ENCODE measurements around the gene AFG3L2.

AFG3L2 gene

GRCh38 chr18:12376754-12377555, at the start of gene AFG3L2:
Gene AFG3L2, minus strand, starts transcription at chr18:12377227. Its CDS starts 145 bp downstream, at chr18:12377082.
- Histone ChIP-seq H3K9me2 (ENCODE audit: low read depth, low read length) (no peaks in the 10 kb centered on the region), H3K4me1 (ENCODE audit: insufficient read depth, low read length, severe bottlenecking) (peaks cover 32% of the 10 kb centered on the region), H3K27ac (ENCODE audit: low read depth, low read length, poor library complexity, severe bottlenecking) (peak within 1 kb of the TSS; percentile 62), H3K79me2 (ENCODE audit: insufficient read depth, low read length) (peaks cover 45% of the 10 kb centered on the region), H4K20me1 (ENCODE audit: insufficient read depth, low read length) (no peaks in the 10 kb centered on the region), H3K27me3 (ENCODE audit: insufficient read depth, low read length) (no peaks in the 10 kb centered on the region), H2AFZ (ENCODE audit: low read length) (0 out of 2 replicates have a peak within 1 kb of the TSS, but pooled peaks have one; percentile 10), H3K9me3 (ENCODE audit: low read length) (no peaks in the 10 kb centered on the region), H3K4me2 (ENCODE audit: low read length) (peak within 1 kb of the TSS; percentile 86), H3F3A (ENCODE audit: insufficient read depth, low read length) (no peaks in the 10 kb centered on the region), H3K9ac (ENCODE audit: low read length) (peak within 1 kb of the TSS; percentile 88), H3K4me3 (ENCODE audit: low read depth, low read length, poor library complexity, severe bottlenecking) (peak within 1 kb of the TSS; percentile 78), H3K36me3 (ENCODE audit: insufficient read depth, low read length) (peaks cover 28% of the 10 kb centered on the region)
- TF ChIP-seq CTCF (IDR thresholded peaks at IDR 0.05; ENCODE audit: low read length) (no peak), EZH2 (IDR thresholded peaks at IDR 0.05; ENCODE audit: borderline replicate concordance, low read length) (no peak)

GRCh38 chr18:12424252-12424651, 47.2 kb upstream of the AFG3L2 start:
- Histone ChIP-seq H3K27me3 (ENCODE audit: insufficient read depth, low read length) (no peaks in the 10 kb centered on the region), H3K27ac (ENCODE audit: low read depth, low read length, poor library complexity, severe bottlenecking) (no peak overlapping the region), H3K4me2 (ENCODE audit: low read length) (no peak overlapping the region), H3K4me3 (ENCODE audit: low read depth, low read length, poor library complexity, severe bottlenecking) (no peak overlapping the region), H3K36me3 (ENCODE audit: insufficient read depth, low read length) (peaks cover 43% of the 10 kb centered on the region; the same call in 1 of the 2 replicates), H3K9me2 (ENCODE audit: low read depth, low read length) (no peaks in the 10 kb centered on the region), H3K9me3 (ENCODE audit: low read length) (no peaks in the 10 kb centered on the region), H3K9ac (ENCODE audit: low read length) (no peak overlapping the region), H2AFZ (ENCODE audit: low read length) (no peak overlapping the region), H4K20me1 (ENCODE audit: insufficient read depth, low read length) (no peaks in the 10 kb centered on the region), H3K4me1 (ENCODE audit: insufficient read depth, low read length, severe bottlenecking) (peaks cover 26% of the 10 kb centered on the region), H3F3A (ENCODE audit: insufficient read depth, low read length) (0 out of 2 replicates have a peak, but pooled peaks cover 9% of the 10 kb centered on the region), H3K79me2 (ENCODE audit: insufficient read depth, low read length) (no peaks in the 10 kb centered on the region)
- no peak for TF ChIP-seq CTCF (IDR thresholded peaks at IDR 0.05; ENCODE audit: low read length)
- no peak for TF ChIP-seq EZH2 (IDR thresholded peaks at IDR 0.05; ENCODE audit: borderline replicate concordance, low read length)

GRCh38 chr18:12423820-12424219, 46.8 kb upstream of the AFG3L2 start:
- Histone ChIP-seq H3K9me2 (ENCODE audit: low read depth, low read length) (no peaks in the 10 kb centered on the region), H3K4me3 (ENCODE audit: low read depth, low read length, poor library complexity, severe bottlenecking) (no peak overlapping the region), H2AFZ (ENCODE audit: low read length) (no peak overlapping the region), H3K27ac (ENCODE audit: low read depth, low read length, poor library complexity, severe bottlenecking) (no peak overlapping the region), H3K4me2 (ENCODE audit: low read length) (no peak overlapping the region), H3K79me2 (ENCODE audit: insufficient read depth, low read length) (no peaks in the 10 kb centered on the region), H3K27me3 (ENCODE audit: insufficient read depth, low read length) (no peaks in the 10 kb centered on the region), H3K4me1 (ENCODE audit: insufficient read depth, low read length, severe bottlenecking) (peaks cover 28% of the 10 kb centered on the region), H4K20me1 (ENCODE audit: insufficient read depth, low read length) (no peaks in the 10 kb centered on the region), H3K9me3 (ENCODE audit: low read length) (no peaks in the 10 kb centered on the region), H3K36me3 (ENCODE audit: insufficient read depth, low read length) (peaks cover 38% of the 10 kb centered on the region; the same call in 1 of the 2 replicates), H3K9ac (ENCODE audit: low read length) (no peak overlapping the region), H3F3A (ENCODE audit: insufficient read depth, low read length) (0 out of 2 replicates have a peak, but pooled peaks cover 9% of the 10 kb centered on the region)
- TF ChIP-seq CTCF (IDR thresholded peaks at IDR 0.05; ENCODE audit: low read length) (no peak), EZH2 (IDR thresholded peaks at IDR 0.05; ENCODE audit: borderline replicate concordance, low read length) (no peak)

Data from OCI-LY1 (cell line).